ENCODE data around the gene TRIM15.
"Not testable (repeated sequence)": the region's sequence is repeated elsewhere in the genome, so short reads cannot be mapped to it uniquely, and the experiment has no call there.

The TRIM15 gene

DNA sequence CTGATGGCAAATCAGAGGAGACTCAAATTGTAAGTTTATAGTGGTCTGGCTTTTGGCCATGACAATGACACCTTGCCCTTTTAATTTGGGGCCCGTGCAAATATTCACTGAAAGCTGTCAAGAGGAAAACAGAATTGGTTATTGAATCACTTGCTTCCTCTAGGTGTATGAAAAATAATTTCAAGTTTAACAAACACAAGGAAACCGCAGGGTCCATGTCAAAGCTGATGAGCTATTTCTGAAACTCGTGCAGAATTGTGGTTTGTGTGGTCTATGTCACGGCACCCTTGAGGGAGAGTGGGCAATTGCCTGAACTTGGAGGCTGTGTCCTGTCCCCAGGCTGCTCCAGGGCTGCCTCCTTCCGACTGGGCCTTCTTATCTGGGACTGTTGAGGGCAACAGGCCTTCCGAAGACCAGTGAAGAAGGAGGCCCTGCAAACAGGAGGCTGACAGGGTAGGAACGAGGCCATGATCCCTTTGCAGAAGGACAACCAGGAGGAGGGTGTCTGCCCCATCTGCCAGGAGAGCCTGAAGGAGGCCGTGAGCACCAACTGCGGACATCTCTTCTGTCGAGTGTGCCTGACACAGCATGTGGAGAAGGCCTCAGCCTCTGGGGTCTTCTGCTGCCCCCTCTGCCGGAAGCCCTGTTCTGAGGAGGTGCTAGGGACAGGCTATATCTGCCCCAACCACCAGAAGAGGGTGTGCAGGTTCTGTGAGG is 26.6 kb upstream of the TRIM15 start:
- Histone ChIP-seq H3K9ac (no peak overlapping the region), H3K9me3 (ENCODE audit: control insufficient read depth, low read length) (no peaks in the 10 kb centered on the region), H2AFZ (no peak overlapping the region), H3K27ac (no peak overlapping the region), H3K27me3 (ENCODE audit: control insufficient read depth, insufficient read depth, low read length) (no peaks in the 10 kb centered on the region), H3K4me2 (ENCODE audit: low read length) (no peak overlapping the region), H3K4me1 (no peaks in the 10 kb centered on the region), H3K36me3 (ENCODE audit: control insufficient read depth, insufficient read depth, low read length) (no peaks in the 10 kb centered on the region), H3K79me2 (no peaks in the 10 kb centered on the region), H3K4me3 (ENCODE audit: low read depth, low read length) (no peak overlapping the region)
- TF ChIP-seq, protein P1, sequence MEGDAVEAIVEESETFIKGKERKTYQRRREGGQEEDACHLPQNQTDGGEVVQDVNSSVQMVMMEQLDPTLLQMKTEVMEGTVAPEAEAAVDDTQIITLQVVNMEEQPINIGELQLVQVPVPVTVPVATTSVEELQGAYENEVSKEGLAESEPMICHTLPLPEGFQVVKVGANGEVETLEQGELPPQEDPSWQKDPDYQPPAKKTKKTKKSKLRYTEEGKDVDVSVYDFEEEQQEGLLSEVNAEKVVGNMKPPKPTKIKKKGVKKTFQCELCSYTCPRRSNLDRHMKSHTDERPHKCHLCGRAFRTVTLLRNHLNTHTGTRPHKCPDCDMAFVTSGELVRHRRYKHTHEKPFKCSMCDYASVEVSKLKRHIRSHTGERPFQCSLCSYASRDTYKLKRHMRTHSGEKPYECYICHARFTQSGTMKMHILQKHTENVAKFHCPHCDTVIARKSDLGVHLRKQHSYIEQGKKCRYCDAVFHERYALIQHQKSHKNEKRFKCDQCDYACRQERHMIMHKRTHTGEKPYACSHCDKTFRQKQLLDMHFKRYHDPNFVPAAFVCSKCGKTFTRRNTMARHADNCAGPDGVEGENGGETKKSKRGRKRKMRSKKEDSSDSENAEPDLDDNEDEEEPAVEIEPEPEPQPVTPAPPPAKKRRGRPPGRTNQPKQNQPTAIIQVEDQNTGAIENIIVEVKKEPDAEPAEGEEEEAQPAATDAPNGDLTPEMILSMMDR (IDR thresholded peaks at IDR 0.05), result no peak

DNA sequence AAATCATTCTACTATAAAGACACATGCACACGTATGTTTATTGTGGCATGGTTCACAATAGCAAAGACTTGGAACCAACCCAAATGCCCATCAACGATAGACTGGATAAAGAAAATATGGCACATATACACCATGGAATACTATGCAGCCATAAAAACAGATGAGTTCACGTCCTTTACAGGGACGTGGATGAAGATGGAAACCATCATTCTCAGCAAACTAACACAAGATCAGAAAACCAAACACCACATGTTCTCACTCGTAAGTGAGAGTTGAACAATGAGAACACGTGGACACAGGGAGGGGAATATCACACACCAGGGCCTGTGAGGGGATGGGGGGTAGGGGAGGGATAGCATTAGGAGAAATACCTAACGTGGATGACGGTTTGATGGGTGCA is 23.1 kb upstream of the TRIM15 start:
- H3K4me1 ChIP-seq; H2AFZ ChIP-seq; H3K27me3 ChIP-seq (ENCODE audit: control insufficient read depth, insufficient read depth, low read length); H3K79me2 ChIP-seq; H3K9ac ChIP-seq; H3K9me3 ChIP-seq (ENCODE audit: control insufficient read depth, low read length); H3K4me3 ChIP-seq (ENCODE audit: low read depth, low read length); H3K4me2 ChIP-seq (ENCODE audit: low read length); H3K27ac ChIP-seq; H3K36me3 ChIP-seq (ENCODE audit: control insufficient read depth, insufficient read depth, low read length): not testable (repeated sequence)

GRCh38 chr6:30142665-30143064 is 20.7 kb upstream of the TRIM15 start:
- Histone ChIP-seq H3K9ac (no peak overlapping the region), H3K9me3 (ENCODE audit: control insufficient read depth, low read length) (no peaks in the 10 kb centered on the region), H3K27me3 (ENCODE audit: control insufficient read depth, insufficient read depth, low read length) (no peaks in the 10 kb centered on the region), H2AFZ (no peak overlapping the region), H3K27ac (no peak overlapping the region), H3K4me1 (no peaks in the 10 kb centered on the region), H3K36me3 (ENCODE audit: control insufficient read depth, insufficient read depth, low read length) (no peaks in the 10 kb centered on the region), H3K4me2 (ENCODE audit: low read length) (no peak overlapping the region), H3K4me3 (ENCODE audit: low read depth, low read length) (no peak overlapping the region), H3K79me2 (no peaks in the 10 kb centered on the region)
- TF ChIP-seq, protein P1 (IDR thresholded peaks at IDR 0.05), result no peak

GRCh38 chr6:30143780-30144179 is 19.6 kb upstream of the TRIM15 start:
- Histone ChIP-seq H3K27me3 (ENCODE audit: control insufficient read depth, insufficient read depth, low read length) (no peaks in the 10 kb centered on the region), H2AFZ (no peak overlapping the region), H3K4me1 (no peaks in the 10 kb centered on the region), H3K36me3 (ENCODE audit: control insufficient read depth, insufficient read depth, low read length) (no peaks in the 10 kb centered on the region), H3K9me3 (ENCODE audit: control insufficient read depth, low read length) (no peaks in the 10 kb centered on the region), H3K9ac (no peak overlapping the region), H3K79me2 (no peaks in the 10 kb centered on the region), H3K4me2 (ENCODE audit: low read length) (no peak overlapping the region), H3K4me3 (ENCODE audit: low read depth, low read length) (no peak overlapping the region), H3K27ac (no peak overlapping the region)
- TF ChIP-seq, protein P1 (IDR thresholded peaks at IDR 0.05), result no peak

DNA sequence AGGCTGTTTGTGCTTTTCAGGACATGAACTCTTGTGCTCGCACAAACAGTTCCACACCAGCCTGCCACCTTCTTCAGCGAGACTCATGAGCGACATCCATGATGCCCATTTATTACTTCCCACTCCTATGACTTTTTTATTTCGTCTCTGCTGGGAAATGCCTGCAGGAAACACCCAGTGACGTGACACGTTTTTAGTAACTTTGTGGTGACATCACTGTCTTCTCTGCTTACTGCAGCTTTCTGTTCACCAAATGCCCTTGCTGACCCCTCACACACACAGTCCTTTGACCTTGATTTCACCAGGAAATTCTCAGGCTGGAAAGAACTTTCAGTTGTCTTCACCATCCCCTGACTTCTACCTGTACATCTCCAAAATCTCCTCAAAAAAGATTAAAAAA is 18.5 kb upstream of the TRIM15 start:
- Histone ChIP-seq H3K79me2 (no peaks in the 10 kb centered on the region), H3K9ac (no peak overlapping the region), H3K9me3 (ENCODE audit: control insufficient read depth, low read length) (no peaks in the 10 kb centered on the region), H3K27me3 (ENCODE audit: control insufficient read depth, insufficient read depth, low read length) (no peaks in the 10 kb centered on the region), H3K4me1 (no peaks in the 10 kb centered on the region), H3K4me2 (ENCODE audit: low read length) (no peak overlapping the region), H3K36me3 (ENCODE audit: control insufficient read depth, insufficient read depth, low read length) (no peaks in the 10 kb centered on the region), H3K27ac (no peak overlapping the region), H2AFZ (no peak overlapping the region), H3K4me3 (ENCODE audit: low read depth, low read length) (no peak overlapping the region)
- TF ChIP-seq, protein P1 (IDR thresholded peaks at IDR 0.05), result no peak
